Right ventricle myocardium superior (tissue), 1 donor: ENCODE results near the gene AP4B1. TPM values are rescaled to one million over a fixed set of nuclear protein-coding genes. Genes with fewer than 3 reads are reported as not detected.
A peak's percentile ranks its signal among the peaks of the same experiment; 100 is the strongest.

Experiments used
- ATAC-seq: fragments of 200-7000 bp; cut with Tn5 transposase; one replicate; pipeline ENCODE4 v1.9.1; 2020; ENCODE audit warnings: mild to moderate bottlenecking; ENCODE audit not compliant: poor library complexity
- DNase-seq: peaks from one replicate; pipeline ENCODE4 v3.0.0-alpha.2; 2020
- intact Hi-C: fragments of 100-400 bp; cut with DNase I; formaldehyde crosslinking; loops from one replicate; pipeline ENCODE4 v1.11.2; 2022
- total RNA-seq: library from RNA; stranded (reverse); fragmentation: NEBNext Ultra II Directional; extraction: Animal tissue kit (Norgen Biotek cat#: 25700); gene quantifications from one replicate; pipeline ENCODE4 v1.2.1, GENCODE V29; 2021
- donor health status: DM: no; HTN: yes; CAD: no; lungs with severe emphysema.

The AP4B1 gene
- total RNA-seq, 1 donor from 2014 or later, result 11.4 TPM

- no peak for ATAC-seq
- no peak for DNase-seq
- intact Hi-C loops, result loop anchor here (10.0 kb wide), 1 partner anchor 69 kb away; no protein-coding TSS in a partner anchor
Measured at GRCh38 chr1:113903501-113904292, 902 bp downstream of the AP4B1 start.

DNA sequence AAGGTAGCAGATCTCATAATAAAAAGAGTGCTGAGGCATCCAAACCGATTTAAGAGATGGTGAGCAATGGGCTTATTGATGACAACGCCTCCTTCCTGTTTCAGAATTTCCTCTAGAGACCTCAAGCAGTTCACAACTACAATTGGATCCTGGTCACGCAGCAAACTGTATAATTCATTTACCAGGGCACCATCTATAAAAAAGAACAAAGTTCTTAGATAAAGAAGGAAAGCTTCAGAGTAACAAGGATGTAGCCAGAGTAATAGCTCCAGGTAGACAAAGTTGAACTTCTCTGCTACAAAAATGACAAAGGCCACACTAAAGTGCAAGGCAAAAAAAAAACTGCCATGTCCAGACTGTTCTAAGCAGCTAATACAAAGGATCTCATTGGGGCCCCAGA is 3.4 kb downstream of the AP4B1 start:
- intact Hi-C loops, result loop anchor here (10.0 kb wide), 1 partner anchor 66 kb away; no protein-coding TSS in a partner anchor
- DNase-seq (no peak), ATAC-seq (no peak)

- intact Hi-C loops, result no loop called here
Measured at GRCh38 chr1:113899111-113899510, 5.5 kb downstream of the AP4B1 start.

DNA sequence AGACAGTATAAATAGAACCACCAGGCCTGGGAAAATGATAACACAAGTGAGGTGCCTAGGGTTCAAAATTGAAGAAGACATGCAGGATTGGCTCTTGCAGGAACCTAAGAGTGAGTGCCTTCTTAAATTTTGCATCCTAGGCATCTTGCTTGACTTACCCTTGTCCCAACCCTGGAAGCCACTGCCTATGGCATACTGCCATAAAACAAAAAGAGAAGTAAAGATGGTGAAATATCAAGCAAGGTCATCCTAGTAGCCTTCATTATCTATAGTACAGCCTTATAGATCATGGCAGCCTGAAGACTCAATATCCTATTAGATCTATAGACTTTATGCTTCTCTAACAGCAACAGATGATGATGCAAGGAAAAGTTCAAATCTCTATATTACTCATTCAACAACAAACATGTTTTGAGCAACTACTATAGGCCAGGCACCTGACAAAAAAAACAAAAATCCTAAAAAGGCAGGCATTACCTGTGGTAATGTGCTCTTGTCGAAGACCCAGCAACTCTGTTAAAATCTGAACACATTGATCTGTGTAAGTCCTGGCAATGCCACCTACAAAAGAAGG is 6.3 kb downstream of the AP4B1 start:
- no peak for DNase-seq
- ATAC-seq, result no peak
- intact Hi-C loops, result no loop called here

More at GRCh38 chr1:113899111-113899510, 5.5 kb downstream of the AP4B1 start:
- ATAC-seq (no peak), DNase-seq (no peak)

GRCh38 chr1:113895961-113896360 is 8.6 kb downstream of the AP4B1 start:
- ATAC-seq, result no peak
- intact Hi-C loops, result no loop called here
- no peak for DNase-seq

DNA sequence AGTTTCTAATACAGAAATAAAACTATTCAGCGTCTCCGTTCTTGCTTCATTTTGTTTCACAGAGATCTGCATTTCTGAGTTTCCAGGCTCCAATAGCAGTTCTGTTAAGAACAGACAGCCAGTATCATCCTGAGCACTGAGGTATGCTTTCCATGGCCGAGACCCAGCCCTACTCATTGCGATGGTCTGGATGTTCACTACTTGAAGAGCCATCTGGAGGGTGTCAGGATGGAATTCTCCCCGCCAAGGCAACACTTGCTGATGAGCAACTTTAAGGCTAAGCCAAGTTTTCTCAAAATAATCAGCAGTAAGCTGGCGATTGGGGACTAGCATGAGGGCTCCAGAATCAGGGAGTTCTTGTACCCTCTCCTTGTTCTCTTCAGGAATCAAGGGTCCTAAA is 9.5 kb downstream of the AP4B1 start:
- DNase-seq (no peak), ATAC-seq (no peak)
- intact Hi-C loops, result no loop called here

DNA sequence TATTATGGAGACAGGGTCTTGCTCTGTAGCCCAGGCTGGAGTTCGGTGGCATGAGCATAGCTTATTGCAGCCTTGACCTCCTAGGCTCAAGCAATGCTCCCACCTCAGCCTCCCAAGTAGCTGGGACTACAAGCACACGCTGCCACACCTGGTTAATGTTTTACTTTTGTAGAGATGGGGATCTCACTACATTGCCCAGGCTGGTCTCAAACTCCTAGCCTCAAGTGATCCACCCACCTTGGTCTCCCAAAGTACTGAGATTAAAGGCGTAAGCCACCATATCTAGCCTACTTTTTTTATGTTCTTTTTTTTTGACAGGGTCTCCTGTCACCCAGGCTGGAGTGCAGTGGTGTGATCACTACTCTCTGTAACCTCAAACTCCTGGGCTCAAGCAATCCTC is 11.3 kb downstream of the AP4B1 start:
- intact Hi-C loops, result no loop called here
- DNase-seq (no peak), ATAC-seq (no peak)

- ATAC-seq, result no peak
- DNase-seq, result no peak
- intact Hi-C loops, result no loop called here
Measured at GRCh38 chr1:113891631-113892220, 12.9 kb downstream of the AP4B1 start.

DNA sequence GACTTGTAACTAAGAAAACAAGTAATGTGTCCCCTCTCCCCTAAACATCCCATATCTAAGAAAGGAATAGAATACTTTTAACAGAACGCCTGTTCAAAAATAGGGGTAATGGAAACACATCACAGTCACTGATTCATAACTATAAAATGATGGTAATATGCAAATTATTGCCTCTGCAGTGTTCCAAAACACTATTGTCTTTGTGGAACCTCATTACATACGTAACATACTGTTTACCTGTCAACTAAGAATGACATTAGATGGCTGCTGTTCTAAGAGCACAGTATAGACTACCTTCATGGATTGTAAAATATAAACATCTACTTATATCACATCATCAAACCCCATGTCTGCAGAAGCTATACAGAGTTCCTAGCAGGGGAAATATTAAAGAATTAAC is 13.8 kb downstream of the AP4B1 start:
- intact Hi-C loops, result no loop called here
- no peak for DNase-seq
- ATAC-seq, result no peak

- DNase-seq (no peak), ATAC-seq (no peak)
- intact Hi-C loops, result no loop called here
Measured at GRCh38 chr1:113887402-113888175, 17.0 kb downstream of the AP4B1 start, which contains the start of gene BCL2L15. BCL2L15 (minus strand) TSS chr1:113887581; CDS start chr1:113887375, 206 bp downstream.

DNA sequence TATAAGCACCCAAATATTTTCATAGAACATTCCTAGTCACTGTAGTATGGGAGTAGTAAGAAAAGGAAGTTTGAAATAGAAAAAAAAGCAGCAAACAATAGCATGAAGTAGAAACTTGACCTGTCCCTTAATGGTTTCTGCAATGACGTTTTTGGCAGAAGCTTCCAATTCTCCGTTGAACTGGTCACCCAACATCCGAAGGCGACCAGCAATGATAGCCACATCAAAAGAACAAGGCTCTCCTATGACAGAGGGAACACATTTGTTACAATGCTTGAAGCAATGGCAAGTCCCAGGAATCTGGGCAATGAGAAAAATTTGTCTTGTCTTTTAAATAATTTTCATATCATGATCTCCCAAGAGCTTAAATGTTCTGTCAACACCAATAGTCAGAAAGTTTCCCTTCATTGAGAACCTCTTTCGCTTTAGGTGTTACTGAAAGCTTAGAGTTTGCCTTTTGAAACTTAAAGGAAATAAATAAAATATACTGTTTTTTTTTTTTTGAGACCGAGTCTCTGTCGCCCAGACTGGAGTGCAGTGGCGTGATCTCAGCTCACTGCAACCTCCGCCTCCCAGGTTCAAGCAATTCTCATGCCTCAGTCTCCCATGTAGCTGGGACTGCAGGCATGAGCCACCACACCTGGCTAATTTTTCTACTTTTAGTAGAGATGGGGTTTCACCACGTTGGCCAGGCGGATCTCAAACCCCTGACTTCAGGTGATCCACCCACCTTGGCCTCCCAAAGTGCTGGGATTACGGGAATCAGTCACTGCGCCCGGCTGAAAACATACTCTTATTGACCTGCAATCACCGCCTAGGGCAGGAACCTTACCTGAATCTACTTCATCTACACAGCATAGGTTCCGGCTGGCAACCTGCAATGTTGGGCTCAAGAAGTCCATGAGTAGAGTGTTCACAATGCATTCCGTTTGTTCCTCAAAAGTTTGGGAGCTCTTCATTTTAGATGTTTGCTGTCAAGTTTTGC is 17.9 kb downstream of the AP4B1 start:
- no peak for DNase-seq
- no peak for ATAC-seq
- intact Hi-C loops, result no loop called here

GRCh38 chr1:113881661-113882060 is 22.9 kb downstream of the AP4B1 start:
- no peak for ATAC-seq

GRCh38 chr1:113879739-113880038 is 24.9 kb downstream of the AP4B1 start:
- intact Hi-C loops, result no loop called here
- DNase-seq (no peak), ATAC-seq (no peak)

More at GRCh38 chr1:113881661-113882060, 22.9 kb downstream of the AP4B1 start:
- DNase-seq, result no peak
- intact Hi-C loops, result no loop called here

- intact Hi-C loops, result no loop called here
- ATAC-seq, result no peak
- no peak for DNase-seq
Measured at GRCh38 chr1:113876176-113876575, 28.4 kb downstream of the AP4B1 start.

DNA sequence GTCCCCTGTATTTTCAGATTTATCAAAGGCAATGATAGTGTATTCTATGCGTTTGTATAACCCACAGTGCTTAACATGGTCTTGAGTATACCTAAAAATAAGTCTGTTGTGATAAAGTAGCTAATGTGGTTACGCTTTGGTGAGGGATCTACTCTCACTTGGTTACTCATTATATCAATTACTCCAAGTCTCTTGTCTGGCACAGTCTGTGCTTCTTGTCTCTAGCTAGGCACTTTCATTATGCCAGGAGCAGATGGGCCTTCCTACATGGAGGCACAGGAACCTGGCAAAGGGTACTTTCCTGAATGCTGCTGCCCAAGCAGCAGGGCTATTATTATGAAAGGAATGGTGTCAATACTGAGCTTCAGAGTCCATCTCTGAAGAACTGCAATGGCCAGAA is 28.9 kb downstream of the AP4B1 start:
- intact Hi-C loops, result no loop called here
- ATAC-seq, result no peak
- no peak for DNase-seq

DNA sequence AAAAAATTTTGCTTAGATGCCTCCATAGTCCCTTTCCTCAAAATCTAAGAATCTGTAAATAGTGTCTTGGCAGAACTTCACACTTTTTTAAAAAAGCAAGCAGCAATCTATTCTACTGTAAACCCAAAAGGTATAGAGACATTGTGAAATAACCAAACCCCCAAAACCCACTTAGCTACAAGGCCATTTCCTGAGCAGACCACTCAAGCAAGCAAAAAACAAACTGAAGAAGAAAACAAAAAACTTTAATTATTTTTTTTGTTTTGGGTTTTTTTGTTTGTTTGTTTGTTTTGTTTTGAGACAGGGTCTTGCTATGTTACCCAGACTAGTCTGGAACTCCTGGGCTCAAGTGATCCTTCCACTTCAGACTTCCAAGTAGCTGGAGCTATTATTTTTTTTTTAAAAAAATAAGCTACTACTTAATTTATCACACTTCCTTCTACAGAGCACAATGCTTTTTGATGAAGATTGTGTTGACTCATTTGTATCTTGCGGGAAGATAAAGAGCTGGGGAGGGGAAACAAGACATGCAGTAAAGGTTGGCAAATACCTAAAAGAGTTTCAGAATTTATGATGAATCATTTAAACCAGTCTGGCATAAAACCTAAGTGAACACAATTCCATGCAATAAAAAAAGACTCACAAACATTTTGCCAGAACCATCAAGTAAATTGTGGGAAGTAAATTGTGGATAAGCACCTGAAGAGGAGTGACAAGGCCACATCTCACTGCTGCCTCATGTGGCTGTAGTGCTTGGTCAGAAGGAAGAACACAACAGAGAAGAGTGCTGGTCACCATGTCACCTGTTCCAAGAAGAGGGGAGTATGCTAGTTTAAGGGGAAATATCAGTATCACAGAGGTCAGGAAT is 30.4 kb downstream of the AP4B1 start:
- intact Hi-C loops, result no loop called here
- no peak for ATAC-seq
- no peak for DNase-seq

- intact Hi-C loops, result no loop called here
- DNase-seq (no peak), ATAC-seq (peak; percentile 59)
Measured at GRCh38 chr1:113872219-113872935, 32.2 kb downstream of the AP4B1 start.
